Smooth muscle cell (in vitro differentiated cells): ENCODE data around the gene TRAF2. TPM values are rescaled to one million over a fixed set of nuclear protein-coding genes. Genes with fewer than 3 reads are reported as not detected.

Experiments
- DNase-seq: peaks from one replicate; lab custom pipeline; 2025; ENCODE audit not compliant: unreplicated experiment; lab: John Stamatoyannopoulos, UW
- H2AFZ ChIP-seq: fragments of 200-600 bp; sonication (generic); 2 replicates; pipeline ENCODE4 v1.6.0; 2016; ENCODE audit warnings: antibody characterized with exemption, low read depth, mild to moderate bottlenecking
- H3F3A ChIP-seq: fragments of 200-600 bp; sonication (generic); 2 replicates; pipeline ENCODE4 v1.6.0; 2017; ENCODE audit warnings: antibody characterized with exemption, low read depth
- H3K27ac ChIP-seq: fragments of 200-600 bp; sonication (generic); 2 replicates; pipeline ENCODE4 v1.5.1; 2016; ENCODE audit warnings: low read depth, mild to moderate bottlenecking
- H3K27me3 ChIP-seq: fragments of 200-600 bp; sonication (generic); 2 replicates; pipeline ENCODE4 v1.6.1; 2016; ENCODE audit warnings: low read depth, mild to moderate bottlenecking
- H3K36me3 ChIP-seq: fragments of 200-600 bp; sonication (generic); 2 replicates; pipeline ENCODE4 v1.5.1; 2016; ENCODE audit warnings: low read depth
- H3K4me1 ChIP-seq: fragments of 200-600 bp; sonication (generic); 2 replicates; pipeline ENCODE4 v1.5.1; 2016; ENCODE audit warnings: low read depth
- H3K4me2 ChIP-seq: fragments of 200-600 bp; sonication (generic); 2 replicates; pipeline ENCODE4 v1.6.0; 2016; ENCODE audit warnings: mild to moderate bottlenecking
- H3K4me3 ChIP-seq: fragments of 200-600 bp; sonication (generic); 2 replicates; pipeline ENCODE4 v1.5.1; 2016; ENCODE audit warnings: mild to moderate bottlenecking
- H3K79me2 ChIP-seq: fragments of 200-600 bp; sonication (generic); 2 replicates; pipeline ENCODE4 v1.6.0; 2016; ENCODE audit warnings: low read depth, mild to moderate bottlenecking
- H3K9ac ChIP-seq: fragments of 200-600 bp; sonication (generic); 2 replicates; pipeline ENCODE4 v1.6.0; 2016; ENCODE audit warnings: low read depth
- H3K9me3 ChIP-seq: fragments of 200-600 bp; sonication (generic); replicated peaks from 2 replicates; pipeline ENCODE4 v1.5.1; 2016; ENCODE audit warnings: low read depth
- H4K20me1 ChIP-seq: fragments of 200-600 bp; sonication (generic); 2 replicates; pipeline ENCODE4 v1.6.0; 2016; ENCODE audit warnings: low read depth
- WGBS: methylation state at CpG from one replicate; pipeline ENCODE4 v1.1.7; 2016; ENCODE audit warnings: low lambda C conversion rate; 5-methylcytosine and 5-hydroxymethylcytosine counted together
- polyA plus RNA-seq: library from polyadenylated mRNA; unstranded; fragments of >200 nt; fragmentation: Nextera tagmentation; extraction: Ambion mirVana; gene quantifications from 2 replicates; pipeline ENCODE4 v1.2.1, GENCODE V29; 2016
- total RNA-seq: library from RNA; depleted of rRNA; stranded (reverse); fragments of >200 nt; gene quantifications from 2 replicates; pipeline ENCODE4 v1.2.3, GENCODE V29; 2014
- TF ChIP-seq, protein P1 (sequence below): fragments of 200-600 bp; sonication (generic); IDR thresholded peaks from 2 replicates; pipeline ENCODE4 v1.5.1; 2017; ENCODE audit warnings: borderline replicate concordance, mild to moderate bottlenecking, antibody characterized with exemption; ENCODE audit not compliant: insufficient read depth, poor library complexity, severe bottlenecking

Gene TRAF2
- total and polyA plus RNA-seq, 2 experiments from 2014 or later = 7.0 to 15.9 TPM

DNA sequence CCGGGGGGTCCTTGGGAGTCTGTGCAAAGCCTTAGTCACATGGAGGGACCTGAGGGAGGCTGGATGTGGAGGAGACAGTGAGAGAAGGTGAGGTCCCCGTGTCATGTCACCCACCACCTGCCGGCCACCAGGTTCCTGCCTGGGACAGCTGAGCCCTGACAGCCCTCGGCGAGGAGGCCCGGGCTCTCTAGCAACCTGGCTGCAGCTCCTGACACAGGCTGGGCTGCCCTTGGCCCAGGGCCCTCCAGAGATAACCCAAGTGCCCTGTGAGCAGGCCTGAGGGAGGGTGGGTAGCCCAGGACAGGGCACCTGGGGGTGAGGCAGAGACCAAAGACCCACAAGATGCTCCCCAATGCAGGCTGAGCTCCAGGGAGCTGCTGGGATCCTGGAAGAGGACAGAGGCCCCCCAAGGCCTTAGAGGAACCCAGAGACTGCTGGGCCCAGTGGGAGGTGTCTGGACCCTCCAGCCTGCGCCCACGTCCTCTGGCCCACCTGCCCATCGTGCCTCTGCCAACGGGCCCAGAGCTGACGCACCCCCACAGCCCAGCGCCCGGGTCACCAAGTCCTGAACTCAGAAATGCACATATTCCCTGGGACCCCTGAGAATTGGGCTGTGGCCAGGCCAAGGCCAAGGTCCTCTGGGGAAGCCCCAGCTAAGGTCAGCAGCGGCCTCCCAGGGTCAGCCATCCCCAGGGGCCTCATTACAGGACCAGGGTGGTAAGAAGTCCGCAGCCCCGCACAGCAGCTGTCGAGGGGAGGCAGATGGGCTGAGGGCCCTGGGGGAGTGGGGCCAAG lies 82.2 kb downstream of the TRAF2 start:
- Histone ChIP-seq H3K27ac (no peak overlapping the region), H3K36me3 (no peaks in the 10 kb centered on the region), H3K4me1 (no peaks in the 10 kb centered on the region), H3K79me2 (no peaks in the 10 kb centered on the region), H3K9me3 (no peaks in the 10 kb centered on the region), H2AFZ (no peak overlapping the region), H4K20me1 (no peaks in the 10 kb centered on the region), H3K27me3 (no peaks in the 10 kb centered on the region), H3K4me2 (no peak overlapping the region), H3K4me3 (no peak overlapping the region), H3K9ac (no peak overlapping the region), H3F3A (no peaks in the 10 kb centered on the region)
- no peak for DNase-seq
- WGBS = 96% methylated on average over 17 of the region's 17 CpGs
- TF ChIP-seq, protein P1, sequence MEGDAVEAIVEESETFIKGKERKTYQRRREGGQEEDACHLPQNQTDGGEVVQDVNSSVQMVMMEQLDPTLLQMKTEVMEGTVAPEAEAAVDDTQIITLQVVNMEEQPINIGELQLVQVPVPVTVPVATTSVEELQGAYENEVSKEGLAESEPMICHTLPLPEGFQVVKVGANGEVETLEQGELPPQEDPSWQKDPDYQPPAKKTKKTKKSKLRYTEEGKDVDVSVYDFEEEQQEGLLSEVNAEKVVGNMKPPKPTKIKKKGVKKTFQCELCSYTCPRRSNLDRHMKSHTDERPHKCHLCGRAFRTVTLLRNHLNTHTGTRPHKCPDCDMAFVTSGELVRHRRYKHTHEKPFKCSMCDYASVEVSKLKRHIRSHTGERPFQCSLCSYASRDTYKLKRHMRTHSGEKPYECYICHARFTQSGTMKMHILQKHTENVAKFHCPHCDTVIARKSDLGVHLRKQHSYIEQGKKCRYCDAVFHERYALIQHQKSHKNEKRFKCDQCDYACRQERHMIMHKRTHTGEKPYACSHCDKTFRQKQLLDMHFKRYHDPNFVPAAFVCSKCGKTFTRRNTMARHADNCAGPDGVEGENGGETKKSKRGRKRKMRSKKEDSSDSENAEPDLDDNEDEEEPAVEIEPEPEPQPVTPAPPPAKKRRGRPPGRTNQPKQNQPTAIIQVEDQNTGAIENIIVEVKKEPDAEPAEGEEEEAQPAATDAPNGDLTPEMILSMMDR = no peak

DNA sequence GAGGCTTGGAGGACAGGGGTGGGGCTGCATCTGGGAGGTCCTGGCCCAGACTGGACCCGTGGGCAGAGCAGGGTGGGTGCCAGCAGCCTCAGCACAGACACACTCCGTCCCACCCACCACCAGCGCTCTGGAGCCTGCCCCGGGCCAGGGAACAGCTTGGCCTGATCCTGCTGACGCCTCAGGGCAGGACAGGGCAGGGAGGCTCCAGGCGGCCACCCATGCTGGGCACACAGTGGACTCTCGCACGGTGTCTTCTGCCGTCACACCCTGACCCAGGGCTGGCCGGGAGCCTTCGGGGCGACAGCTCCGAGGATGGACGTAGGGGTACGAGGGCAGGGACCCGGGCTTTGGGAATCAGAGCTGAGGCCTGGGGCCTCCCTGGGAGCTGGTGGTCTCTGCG lies 82.8 kb downstream of the TRAF2 start:
- H4K20me1 ChIP-seq = no peaks in the 10 kb centered on the region
- no peaks in the 10 kb centered on the region for H3K9me3 ChIP-seq
- TF ChIP-seq, protein P1 = no peak
- no peaks in the 10 kb centered on the region for H3K36me3 ChIP-seq
- no peak overlapping the region for H2AFZ ChIP-seq
- H3K79me2 ChIP-seq = no peaks in the 10 kb centered on the region
- no peaks in the 10 kb centered on the region for H3F3A ChIP-seq
- H3K27me3 ChIP-seq = no peaks in the 10 kb centered on the region
- H3K4me3 ChIP-seq = no peak overlapping the region
- H3K27ac ChIP-seq = no peak overlapping the region
- no peak overlapping the region for H3K9ac ChIP-seq
- 91% methylated on average over 16 of the region's 17 CpGs for WGBS
- no peak overlapping the region for H3K4me2 ChIP-seq
- DNase-seq = no peak
- no peaks in the 10 kb centered on the region for H3K4me1 ChIP-seq

DNA sequence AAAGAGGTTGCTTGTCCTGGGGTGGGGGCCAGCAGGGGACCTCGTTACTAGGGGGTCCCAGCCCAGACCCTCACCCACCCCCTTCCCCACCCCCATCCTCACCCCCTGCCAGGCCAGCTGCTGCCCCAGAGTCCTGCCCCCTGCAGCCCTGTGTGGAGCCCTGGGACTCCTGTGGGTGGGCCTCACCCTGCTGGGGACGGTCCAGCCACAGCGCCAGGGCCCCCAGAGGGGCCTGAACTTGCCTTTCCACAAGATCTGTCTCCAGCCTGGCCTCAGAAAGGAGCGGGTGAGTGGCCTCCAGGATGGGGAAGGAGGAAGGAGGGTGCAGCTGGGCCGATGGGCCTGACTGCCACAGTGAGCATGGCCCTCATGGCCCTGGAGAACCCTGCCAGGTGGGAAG lies 83.5 kb downstream of the TRAF2 start:
- no peak overlapping the region for H3K4me2 ChIP-seq
- H3K4me3 ChIP-seq = no peak overlapping the region
- TF ChIP-seq, protein P1 = no peak
- H3K9me3 ChIP-seq = no peaks in the 10 kb centered on the region
- no peak overlapping the region for H3K27ac ChIP-seq
- no peaks in the 10 kb centered on the region for H3K4me1 ChIP-seq
- H3K27me3 ChIP-seq = no peaks in the 10 kb centered on the region
- H3K79me2 ChIP-seq = no peaks in the 10 kb centered on the region
- H4K20me1 ChIP-seq = no peaks in the 10 kb centered on the region
- no peaks in the 10 kb centered on the region for H3K36me3 ChIP-seq
- DNase-seq = no peak
- WGBS = 80% methylated on average over 4 of the region's 5 CpGs
- H2AFZ ChIP-seq = no peak overlapping the region
- no peaks in the 10 kb centered on the region for H3F3A ChIP-seq
- H3K9ac ChIP-seq = no peak overlapping the region

DNA sequence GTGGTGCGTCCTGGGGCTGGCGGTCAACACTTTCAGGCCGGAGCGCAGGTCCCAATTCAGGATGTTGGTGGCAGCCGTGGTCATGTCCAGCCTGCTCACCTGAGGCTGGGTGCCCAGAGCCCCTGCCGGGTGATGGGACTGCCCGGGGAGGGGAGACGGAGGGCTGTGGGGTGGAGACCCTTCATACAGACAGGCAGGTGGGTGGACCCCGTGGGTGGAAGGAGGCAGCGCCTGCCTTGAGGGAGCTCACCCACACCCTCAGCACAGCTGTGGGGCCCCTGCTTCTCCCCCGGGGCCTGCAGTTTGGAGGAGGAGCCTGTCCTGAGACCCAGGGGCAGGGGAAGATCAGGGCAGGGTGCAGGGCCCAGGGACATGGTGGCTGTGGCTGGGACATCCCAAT lies 84.0 kb downstream of the TRAF2 start:
- no peak overlapping the region for H3K4me2 ChIP-seq
- no peak overlapping the region for H3K27ac ChIP-seq
- no peaks in the 10 kb centered on the region for H3F3A ChIP-seq
- no peaks in the 10 kb centered on the region for H3K79me2 ChIP-seq
- H3K9ac ChIP-seq = no peak overlapping the region
- no peak overlapping the region for H3K4me3 ChIP-seq
- no peak for DNase-seq
- H3K9me3 ChIP-seq = no peaks in the 10 kb centered on the region
- H2AFZ ChIP-seq = no peak overlapping the region
- H3K27me3 ChIP-seq = no peaks in the 10 kb centered on the region
- H4K20me1 ChIP-seq = no peaks in the 10 kb centered on the region
- no peaks in the 10 kb centered on the region for H3K4me1 ChIP-seq
- H3K36me3 ChIP-seq = no peaks in the 10 kb centered on the region
- TF ChIP-seq, protein P1 = no peak
- 91% methylated on average over 11 of the region's 11 CpGs for WGBS
